ENCODE data around the gene GMPR2. TPM values are rescaled to one million over a fixed set of nuclear protein-coding genes. Genes with fewer than 3 reads are reported as not detected.

The GMPR2 gene
- total RNA-seq, 1 experiment from 2014 or later, result 85.8 TPM

DNA sequence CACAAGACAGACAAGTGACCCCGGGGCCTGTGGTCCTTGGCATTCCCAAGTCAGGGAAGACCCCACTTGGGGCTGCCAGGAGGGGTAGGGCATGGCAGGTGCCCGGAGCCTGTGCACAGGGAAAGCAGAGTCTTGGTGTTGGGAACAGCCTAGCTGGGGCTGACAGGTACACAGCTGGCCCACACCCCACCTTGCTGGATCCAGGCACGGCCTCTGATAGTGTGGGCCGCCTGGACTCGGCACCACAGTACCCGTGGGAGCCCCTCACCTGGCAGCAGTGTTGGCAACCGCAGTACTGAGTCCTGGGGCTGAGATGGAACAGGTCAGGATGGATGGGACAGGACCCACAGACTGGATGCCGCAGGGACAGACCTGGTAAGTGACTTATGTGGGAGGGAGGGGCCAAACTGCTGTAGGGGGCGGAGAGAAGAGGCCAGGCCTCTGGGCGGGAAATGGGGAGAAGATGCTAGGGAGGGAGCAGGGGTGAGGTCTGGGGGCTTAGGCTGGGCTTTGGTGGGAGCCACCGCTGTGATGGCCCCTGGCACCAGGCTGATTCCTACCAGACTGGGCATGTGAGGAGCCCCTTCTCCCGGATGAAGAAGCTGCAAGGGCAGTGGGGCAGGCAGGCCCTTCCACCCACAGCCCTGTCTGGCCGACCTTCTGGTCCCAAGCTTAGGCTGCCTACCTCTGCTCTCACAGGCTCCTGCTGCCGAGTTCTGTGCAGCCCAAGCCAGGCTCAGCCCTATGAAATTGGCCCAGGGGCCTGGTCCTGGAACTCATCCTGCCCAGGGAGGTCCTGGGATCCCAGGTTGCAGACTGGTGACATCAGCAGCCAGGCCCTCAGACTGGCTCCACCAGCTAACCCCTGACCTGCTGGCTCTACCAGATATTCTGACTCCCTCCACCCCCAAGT is 30.3 kb downstream of the GMPR2 start, which contains the start of gene TGM1:
TGM1 (minus strand) TSS at position 357 of the 913 bp plus-strand sequence. CDS start 825 bp downstream, outside the sequence.
- Histone ChIP-seq H3K4me3 (ENCODE audit: low read depth, low read length, poor library complexity, severe bottlenecking) (no peak within 1 kb of the TSS), H3K9me3 (ENCODE audit: low read depth, low read length, poor library complexity, severe bottlenecking) (no peaks in the 10 kb centered on the region), H3K27ac (ENCODE audit: low read depth, low read length, poor library complexity, severe bottlenecking) (no peak within 1 kb of the TSS), H3K36me3 (ENCODE audit: insufficient read depth, low read length, poor library complexity, severe bottlenecking) (no peaks in the 10 kb centered on the region), H3K27me3 (replicated peaks; ENCODE audit: insufficient read depth, low read depth, low read length, poor library complexity) (no peaks in the 10 kb centered on the region), H3K4me1 (ENCODE audit: insufficient read depth, low read length, poor library complexity, severe bottlenecking) (no peaks in the 10 kb centered on the region)
- DNase-seq (ENCODE audit: low spot score), result no peak
- POLR2A ChIA-PET (ENCODE audit: low non-redundant PET), result interaction anchor here (0.8 kb wide), 1 partner anchor 8 kb away, joined by 5 read pairs; no protein-coding TSS in a partner anchor
- no TSS peak for BruUV-seq (replicated peaks)
- CTCF ChIA-PET, result no interaction called here
- TF ChIP-seq, protein P1, sequence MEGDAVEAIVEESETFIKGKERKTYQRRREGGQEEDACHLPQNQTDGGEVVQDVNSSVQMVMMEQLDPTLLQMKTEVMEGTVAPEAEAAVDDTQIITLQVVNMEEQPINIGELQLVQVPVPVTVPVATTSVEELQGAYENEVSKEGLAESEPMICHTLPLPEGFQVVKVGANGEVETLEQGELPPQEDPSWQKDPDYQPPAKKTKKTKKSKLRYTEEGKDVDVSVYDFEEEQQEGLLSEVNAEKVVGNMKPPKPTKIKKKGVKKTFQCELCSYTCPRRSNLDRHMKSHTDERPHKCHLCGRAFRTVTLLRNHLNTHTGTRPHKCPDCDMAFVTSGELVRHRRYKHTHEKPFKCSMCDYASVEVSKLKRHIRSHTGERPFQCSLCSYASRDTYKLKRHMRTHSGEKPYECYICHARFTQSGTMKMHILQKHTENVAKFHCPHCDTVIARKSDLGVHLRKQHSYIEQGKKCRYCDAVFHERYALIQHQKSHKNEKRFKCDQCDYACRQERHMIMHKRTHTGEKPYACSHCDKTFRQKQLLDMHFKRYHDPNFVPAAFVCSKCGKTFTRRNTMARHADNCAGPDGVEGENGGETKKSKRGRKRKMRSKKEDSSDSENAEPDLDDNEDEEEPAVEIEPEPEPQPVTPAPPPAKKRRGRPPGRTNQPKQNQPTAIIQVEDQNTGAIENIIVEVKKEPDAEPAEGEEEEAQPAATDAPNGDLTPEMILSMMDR (conservative IDR thresholded peaks at IDR 0.05; ENCODE audit: low read depth, low read length), result no peak
- TF ChIP-seq EZH2 (IDR thresholded peaks at IDR 0.05; ENCODE audit: borderline replicate concordance, low read depth, low read length, poor library complexity, severe bottlenecking), result no peak
- intact Hi-C loops (cut with micrococcal nuclease; ENCODE audit: unreplicated experiment), result no loop called here

DNA sequence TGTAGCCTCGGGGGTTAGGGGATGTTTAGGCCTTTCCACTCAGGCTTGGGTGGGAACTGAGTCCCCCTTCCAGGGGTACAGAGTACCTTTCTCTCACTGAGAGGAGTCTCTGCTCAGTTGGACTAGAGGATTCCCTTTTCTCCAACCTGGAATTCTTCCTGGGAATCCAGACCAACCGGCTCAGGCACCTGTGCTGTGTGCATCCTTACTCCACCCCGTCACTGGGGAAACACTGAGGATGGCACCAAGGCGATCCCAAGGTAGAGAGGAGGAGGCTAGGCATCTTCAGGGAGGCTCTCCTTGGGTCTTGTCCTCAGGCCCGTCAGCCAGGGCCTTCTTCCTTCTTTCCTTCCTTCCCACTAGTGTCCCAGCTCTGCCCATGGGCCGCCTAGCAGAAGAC is 31.1 kb downstream of the GMPR2 start:
- BruUV-seq (replicated peaks), result no TSS peak
- intact Hi-C loops (cut with micrococcal nuclease; ENCODE audit: unreplicated experiment), result no loop called here
- no peaks in the 10 kb centered on the region for H3K36me3 ChIP-seq (ENCODE audit: insufficient read depth, low read length, poor library complexity, severe bottlenecking)
- DNase-seq (ENCODE audit: low spot score), result no peak
- ChIA-PET CTCF (no interaction called here), POLR2A (ENCODE audit: low non-redundant PET) (no interaction called here)
- H3K27me3 ChIP-seq (replicated peaks; ENCODE audit: insufficient read depth, low read depth, low read length, poor library complexity), result no peaks in the 10 kb centered on the region
- no peak overlapping the region for H3K4me3 ChIP-seq (ENCODE audit: low read depth, low read length, poor library complexity, severe bottlenecking)
- H3K4me1 ChIP-seq (ENCODE audit: insufficient read depth, low read length, poor library complexity, severe bottlenecking), result no peaks in the 10 kb centered on the region
- no peak for TF ChIP-seq EZH2 (IDR thresholded peaks at IDR 0.05; ENCODE audit: borderline replicate concordance, low read depth, low read length, poor library complexity, severe bottlenecking)
- TF ChIP-seq, protein P1 (conservative IDR thresholded peaks at IDR 0.05; ENCODE audit: low read depth, low read length), result no peak
- no peak overlapping the region for H3K27ac ChIP-seq (ENCODE audit: low read depth, low read length, poor library complexity, severe bottlenecking)
- H3K9me3 ChIP-seq (ENCODE audit: low read depth, low read length, poor library complexity, severe bottlenecking), result no peaks in the 10 kb centered on the region

DNA sequence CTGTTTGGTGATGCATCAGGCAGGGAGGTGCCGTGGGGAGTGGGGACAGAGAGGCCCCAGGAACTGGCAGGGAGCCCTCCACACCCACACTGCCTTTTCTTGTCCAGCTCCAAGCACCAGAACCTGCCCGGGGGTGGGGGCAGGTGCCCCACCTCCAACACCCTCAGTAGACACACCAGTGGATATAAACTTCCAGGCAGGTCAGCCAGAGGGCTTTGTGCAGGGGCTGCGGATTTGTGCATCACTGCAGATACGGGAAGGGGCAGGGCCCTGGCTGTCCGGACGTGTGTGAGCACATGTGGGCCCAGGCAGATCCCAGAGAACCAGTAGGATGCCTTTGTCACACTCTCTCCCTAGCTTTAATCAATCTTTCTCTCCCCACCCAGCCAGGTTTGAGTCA is 31.6 kb downstream of the GMPR2 start:
- Histone ChIP-seq H3K9me3 (ENCODE audit: low read depth, low read length, poor library complexity, severe bottlenecking) (no peaks in the 10 kb centered on the region), H3K27ac (ENCODE audit: low read depth, low read length, poor library complexity, severe bottlenecking) (no peak overlapping the region), H3K4me3 (ENCODE audit: low read depth, low read length, poor library complexity, severe bottlenecking) (no peak overlapping the region), H3K27me3 (replicated peaks; ENCODE audit: insufficient read depth, low read depth, low read length, poor library complexity) (no peaks in the 10 kb centered on the region), H3K4me1 (ENCODE audit: insufficient read depth, low read length, poor library complexity, severe bottlenecking) (no peaks in the 10 kb centered on the region), H3K36me3 (ENCODE audit: insufficient read depth, low read length, poor library complexity, severe bottlenecking) (no peaks in the 10 kb centered on the region)
- CTCF ChIA-PET, result no interaction called here
- intact Hi-C loops (cut with micrococcal nuclease; ENCODE audit: unreplicated experiment), result no loop called here
- no peak for TF ChIP-seq EZH2 (IDR thresholded peaks at IDR 0.05; ENCODE audit: borderline replicate concordance, low read depth, low read length, poor library complexity, severe bottlenecking)
- TF ChIP-seq, protein P1 (conservative IDR thresholded peaks at IDR 0.05; ENCODE audit: low read depth, low read length), result no peak
- BruUV-seq (replicated peaks), result no TSS peak
- POLR2A ChIA-PET (ENCODE audit: low non-redundant PET), result no interaction called here
- DNase-seq (ENCODE audit: low spot score), result no peak
